H1 (cell line): Measurements from ENCODE around the gene PLA2G4D. TPM values are rescaled to one million over a fixed set of nuclear protein-coding genes. Genes with fewer than 3 reads are reported as not detected.

Experiments
- POU5F1 ChIP-seq: IDR thresholded peaks from 2 replicates; pipeline ENCODE4 v1.6.1; 2011; ENCODE audit warnings: low read depth, mild to moderate bottlenecking, low read length, moderate library complexity
- SIN3A ChIP-seq, 2 experiments: IDR thresholded peaks in 1 of 2; conservative IDR thresholded peaks in 1 of 2; 2 replicates each; pipeline ENCODE4 v1.6.1; 2011 to 2012; ENCODE audit warnings: low read length in 2 of 2, improper control_type of control experiment in 1 of 2, low read depth in 1 of 2, mild to moderate bottlenecking in 1 of 2
- polyA plus RNA-seq, 7 experiments: library from polyadenylated mRNA; depleted of rRNA in 3 of 7; stranded (reverse) in 5 of 7; unstranded in 2 of 7; fragments of >200 nt in 5 of 7; fragments of 200-250 nt in 2 of 7; gene quantifications; 1 replicate in 5 of 7; 2 replicates in 1 of 7; 4 replicates in 1 of 7; pipeline versions ENCODE4 v1.2.1 to v1.2.3, GENCODE V29; 2011 to 2013; ENCODE audit warnings: missing spikeins in 2 of 7, mixed read lengths in 2 of 7
- total RNA-seq: library from RNA; stranded (reverse); fragmentation: NEBNext Ultra II Directional; extraction: Animal tissue kit (Norgen Biotek cat#: 25700); gene quantifications from 2 replicates; pipeline ENCODE4 v1.2.1, GENCODE V29; 2021
- TF ChIP-seq, protein P1 (sequence below): fragments of 300-600 bp; sonication (generic); IDR thresholded peaks from 2 replicates; pipeline ENCODE4 v1.7.1; 2012; ENCODE audit warnings: low read length, moderate library complexity, mild to moderate bottlenecking, inconsistent platforms; ENCODE audit not compliant: insufficient replicate concordance
- TF ChIP-seq, protein P2 (sequence below): IDR thresholded peaks from 2 replicates; pipeline ENCODE4 v1.6.1; 2012; ENCODE audit warnings: low read length, inconsistent platforms
- TF ChIP-seq, protein P3 (sequence below): IDR thresholded peaks from 2 replicates; pipeline ENCODE4 v1.6.1; 2011; ENCODE audit warnings: low read length, improper control_type of control experiment

Gene PLA2G4D
- total and polyA plus RNA-seq, 2 of the 8 experiments (the other 6 are each of a cell fraction or from before 2014, with no cell fraction given): 0.07 to 0.18 TPM

DNA sequence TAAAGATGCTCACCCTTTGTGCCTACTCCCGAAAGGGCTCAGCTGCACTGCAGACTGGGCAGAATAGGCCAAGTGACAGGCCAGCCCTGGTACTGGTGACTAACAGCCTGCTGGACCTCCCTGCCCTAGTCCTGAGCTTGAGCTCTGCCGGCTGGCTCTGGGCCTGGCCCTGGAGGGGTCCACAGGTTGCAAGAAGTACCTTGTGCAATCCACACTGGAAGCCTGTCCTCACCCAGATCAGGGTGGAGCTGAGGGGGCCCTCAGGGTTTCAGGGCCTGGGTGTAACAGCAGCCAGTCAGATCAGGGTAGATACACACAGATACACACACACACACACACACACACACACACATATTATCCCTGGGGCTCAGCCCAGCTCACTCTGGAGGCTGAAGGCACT lies 27.3 kb upstream of the PLA2G4D start (continued):
- TF ChIP-seq, protein P1, sequence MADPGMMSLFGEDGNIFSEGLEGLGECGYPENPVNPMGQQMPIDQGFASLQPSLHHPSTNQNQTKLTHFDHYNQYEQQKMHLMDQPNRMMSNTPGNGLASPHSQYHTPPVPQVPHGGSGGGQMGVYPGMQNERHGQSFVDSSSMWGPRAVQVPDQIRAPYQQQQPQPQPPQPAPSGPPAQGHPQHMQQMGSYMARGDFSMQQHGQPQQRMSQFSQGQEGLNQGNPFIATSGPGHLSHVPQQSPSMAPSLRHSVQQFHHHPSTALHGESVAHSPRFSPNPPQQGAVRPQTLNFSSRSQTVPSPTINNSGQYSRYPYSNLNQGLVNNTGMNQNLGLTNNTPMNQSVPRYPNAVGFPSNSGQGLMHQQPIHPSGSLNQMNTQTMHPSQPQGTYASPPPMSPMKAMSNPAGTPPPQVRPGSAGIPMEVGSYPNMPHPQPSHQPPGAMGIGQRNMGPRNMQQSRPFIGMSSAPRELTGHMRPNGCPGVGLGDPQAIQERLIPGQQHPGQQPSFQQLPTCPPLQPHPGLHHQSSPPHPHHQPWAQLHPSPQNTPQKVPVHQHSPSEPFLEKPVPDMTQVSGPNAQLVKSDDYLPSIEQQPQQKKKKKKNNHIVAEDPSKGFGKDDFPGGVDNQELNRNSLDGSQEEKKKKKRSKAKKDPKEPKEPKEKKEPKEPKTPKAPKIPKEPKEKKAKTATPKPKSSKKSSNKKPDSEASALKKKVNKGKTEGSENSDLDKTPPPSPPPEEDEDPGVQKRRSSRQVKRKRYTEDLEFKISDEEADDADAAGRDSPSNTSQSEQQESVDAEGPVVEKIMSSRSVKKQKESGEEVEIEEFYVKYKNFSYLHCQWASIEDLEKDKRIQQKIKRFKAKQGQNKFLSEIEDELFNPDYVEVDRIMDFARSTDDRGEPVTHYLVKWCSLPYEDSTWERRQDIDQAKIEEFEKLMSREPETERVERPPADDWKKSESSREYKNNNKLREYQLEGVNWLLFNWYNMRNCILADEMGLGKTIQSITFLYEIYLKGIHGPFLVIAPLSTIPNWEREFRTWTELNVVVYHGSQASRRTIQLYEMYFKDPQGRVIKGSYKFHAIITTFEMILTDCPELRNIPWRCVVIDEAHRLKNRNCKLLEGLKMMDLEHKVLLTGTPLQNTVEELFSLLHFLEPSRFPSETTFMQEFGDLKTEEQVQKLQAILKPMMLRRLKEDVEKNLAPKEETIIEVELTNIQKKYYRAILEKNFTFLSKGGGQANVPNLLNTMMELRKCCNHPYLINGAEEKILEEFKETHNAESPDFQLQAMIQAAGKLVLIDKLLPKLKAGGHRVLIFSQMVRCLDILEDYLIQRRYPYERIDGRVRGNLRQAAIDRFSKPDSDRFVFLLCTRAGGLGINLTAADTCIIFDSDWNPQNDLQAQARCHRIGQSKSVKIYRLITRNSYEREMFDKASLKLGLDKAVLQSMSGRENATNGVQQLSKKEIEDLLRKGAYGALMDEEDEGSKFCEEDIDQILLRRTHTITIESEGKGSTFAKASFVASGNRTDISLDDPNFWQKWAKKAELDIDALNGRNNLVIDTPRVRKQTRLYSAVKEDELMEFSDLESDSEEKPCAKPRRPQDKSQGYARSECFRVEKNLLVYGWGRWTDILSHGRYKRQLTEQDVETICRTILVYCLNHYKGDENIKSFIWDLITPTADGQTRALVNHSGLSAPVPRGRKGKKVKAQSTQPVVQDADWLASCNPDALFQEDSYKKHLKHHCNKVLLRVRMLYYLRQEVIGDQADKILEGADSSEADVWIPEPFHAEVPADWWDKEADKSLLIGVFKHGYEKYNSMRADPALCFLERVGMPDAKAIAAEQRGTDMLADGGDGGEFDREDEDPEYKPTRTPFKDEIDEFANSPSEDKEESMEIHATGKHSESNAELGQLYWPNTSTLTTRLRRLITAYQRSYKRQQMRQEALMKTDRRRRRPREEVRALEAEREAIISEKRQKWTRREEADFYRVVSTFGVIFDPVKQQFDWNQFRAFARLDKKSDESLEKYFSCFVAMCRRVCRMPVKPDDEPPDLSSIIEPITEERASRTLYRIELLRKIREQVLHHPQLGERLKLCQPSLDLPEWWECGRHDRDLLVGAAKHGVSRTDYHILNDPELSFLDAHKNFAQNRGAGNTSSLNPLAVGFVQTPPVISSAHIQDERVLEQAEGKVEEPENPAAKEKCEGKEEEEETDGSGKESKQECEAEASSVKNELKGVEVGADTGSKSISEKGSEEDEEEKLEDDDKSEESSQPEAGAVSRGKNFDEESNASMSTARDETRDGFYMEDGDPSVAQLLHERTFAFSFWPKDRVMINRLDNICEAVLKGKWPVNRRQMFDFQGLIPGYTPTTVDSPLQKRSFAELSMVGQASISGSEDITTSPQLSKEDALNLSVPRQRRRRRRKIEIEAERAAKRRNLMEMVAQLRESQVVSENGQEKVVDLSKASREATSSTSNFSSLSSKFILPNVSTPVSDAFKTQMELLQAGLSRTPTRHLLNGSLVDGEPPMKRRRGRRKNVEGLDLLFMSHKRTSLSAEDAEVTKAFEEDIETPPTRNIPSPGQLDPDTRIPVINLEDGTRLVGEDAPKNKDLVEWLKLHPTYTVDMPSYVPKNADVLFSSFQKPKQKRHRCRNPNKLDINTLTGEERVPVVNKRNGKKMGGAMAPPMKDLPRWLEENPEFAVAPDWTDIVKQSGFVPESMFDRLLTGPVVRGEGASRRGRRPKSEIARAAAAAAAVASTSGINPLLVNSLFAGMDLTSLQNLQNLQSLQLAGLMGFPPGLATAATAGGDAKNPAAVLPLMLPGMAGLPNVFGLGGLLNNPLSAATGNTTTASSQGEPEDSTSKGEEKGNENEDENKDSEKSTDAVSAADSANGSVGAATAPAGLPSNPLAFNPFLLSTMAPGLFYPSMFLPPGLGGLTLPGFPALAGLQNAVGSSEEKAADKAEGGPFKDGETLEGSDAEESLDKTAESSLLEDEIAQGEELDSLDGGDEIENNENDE: no peak
- TF ChIP-seq, protein P2, sequence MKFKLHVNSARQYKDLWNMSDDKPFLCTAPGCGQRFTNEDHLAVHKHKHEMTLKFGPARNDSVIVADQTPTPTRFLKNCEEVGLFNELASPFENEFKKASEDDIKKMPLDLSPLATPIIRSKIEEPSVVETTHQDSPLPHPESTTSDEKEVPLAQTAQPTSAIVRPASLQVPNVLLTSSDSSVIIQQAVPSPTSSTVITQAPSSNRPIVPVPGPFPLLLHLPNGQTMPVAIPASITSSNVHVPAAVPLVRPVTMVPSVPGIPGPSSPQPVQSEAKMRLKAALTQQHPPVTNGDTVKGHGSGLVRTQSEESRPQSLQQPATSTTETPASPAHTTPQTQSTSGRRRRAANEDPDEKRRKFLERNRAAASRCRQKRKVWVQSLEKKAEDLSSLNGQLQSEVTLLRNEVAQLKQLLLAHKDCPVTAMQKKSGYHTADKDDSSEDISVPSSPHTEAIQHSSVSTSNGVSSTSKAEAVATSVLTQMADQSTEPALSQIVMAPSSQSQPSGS: no peak
- no peak for TF ChIP-seq POU5F1
- TF ChIP-seq SIN3A (conservative IDR thresholded peaks at IDR 0.05 in 1 of 2, IDR thresholded peaks at IDR 0.05 in 1 of 2; ENCODE audit: low read depth in 1 of 2, low read length in 2 of 2): no peak
- TF ChIP-seq, protein P3, sequence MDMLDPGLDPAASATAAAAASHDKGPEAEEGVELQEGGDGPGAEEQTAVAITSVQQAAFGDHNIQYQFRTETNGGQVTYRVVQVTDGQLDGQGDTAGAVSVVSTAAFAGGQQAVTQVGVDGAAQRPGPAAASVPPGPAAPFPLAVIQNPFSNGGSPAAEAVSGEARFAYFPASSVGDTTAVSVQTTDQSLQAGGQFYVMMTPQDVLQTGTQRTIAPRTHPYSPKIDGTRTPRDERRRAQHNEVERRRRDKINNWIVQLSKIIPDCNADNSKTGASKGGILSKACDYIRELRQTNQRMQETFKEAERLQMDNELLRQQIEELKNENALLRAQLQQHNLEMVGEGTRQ: no peak
